ENCODE measurements around the gene MYL4.

DNA sequence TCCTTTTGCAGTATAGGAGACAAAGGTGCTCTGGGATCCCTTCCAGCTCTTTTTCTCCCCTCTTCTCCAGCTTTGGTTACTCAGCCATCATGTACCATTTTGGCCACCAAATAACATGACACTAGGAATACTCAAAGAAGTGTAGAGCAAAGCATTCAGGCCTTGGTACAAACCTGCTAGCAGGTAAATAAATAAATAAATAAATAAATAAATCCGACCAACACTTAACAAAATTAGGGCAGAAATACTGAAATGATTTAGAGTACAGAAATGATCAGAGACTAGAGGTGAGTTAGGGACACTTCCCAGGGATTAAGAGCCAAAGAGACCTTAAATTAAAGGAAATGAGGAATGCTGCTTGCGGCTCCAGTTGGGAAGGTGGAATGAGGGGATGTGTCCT, 26.8 kb downstream of the MYL4 start:
- TF ChIP-seq, protein P1, sequence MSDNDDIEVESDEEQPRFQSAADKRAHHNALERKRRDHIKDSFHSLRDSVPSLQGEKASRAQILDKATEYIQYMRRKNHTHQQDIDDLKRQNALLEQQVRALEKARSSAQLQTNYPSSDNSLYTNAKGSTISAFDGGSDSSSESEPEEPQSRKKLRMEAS (IDR thresholded peaks at IDR 0.05; ENCODE audit: low read depth) = no peak
- TF ChIP-seq, protein P2, sequence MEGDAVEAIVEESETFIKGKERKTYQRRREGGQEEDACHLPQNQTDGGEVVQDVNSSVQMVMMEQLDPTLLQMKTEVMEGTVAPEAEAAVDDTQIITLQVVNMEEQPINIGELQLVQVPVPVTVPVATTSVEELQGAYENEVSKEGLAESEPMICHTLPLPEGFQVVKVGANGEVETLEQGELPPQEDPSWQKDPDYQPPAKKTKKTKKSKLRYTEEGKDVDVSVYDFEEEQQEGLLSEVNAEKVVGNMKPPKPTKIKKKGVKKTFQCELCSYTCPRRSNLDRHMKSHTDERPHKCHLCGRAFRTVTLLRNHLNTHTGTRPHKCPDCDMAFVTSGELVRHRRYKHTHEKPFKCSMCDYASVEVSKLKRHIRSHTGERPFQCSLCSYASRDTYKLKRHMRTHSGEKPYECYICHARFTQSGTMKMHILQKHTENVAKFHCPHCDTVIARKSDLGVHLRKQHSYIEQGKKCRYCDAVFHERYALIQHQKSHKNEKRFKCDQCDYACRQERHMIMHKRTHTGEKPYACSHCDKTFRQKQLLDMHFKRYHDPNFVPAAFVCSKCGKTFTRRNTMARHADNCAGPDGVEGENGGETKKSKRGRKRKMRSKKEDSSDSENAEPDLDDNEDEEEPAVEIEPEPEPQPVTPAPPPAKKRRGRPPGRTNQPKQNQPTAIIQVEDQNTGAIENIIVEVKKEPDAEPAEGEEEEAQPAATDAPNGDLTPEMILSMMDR (IDR thresholded peaks at IDR 0.05) = no peak
- TF ChIP-seq ELF1 (IDR thresholded peaks at IDR 0.05) = no peak
- no peak for TF ChIP-seq POLR2AphosphoS5 (IDR thresholded peaks at IDR 0.05; ENCODE audit: low read depth, low read length)
- TF ChIP-seq, protein P3, sequence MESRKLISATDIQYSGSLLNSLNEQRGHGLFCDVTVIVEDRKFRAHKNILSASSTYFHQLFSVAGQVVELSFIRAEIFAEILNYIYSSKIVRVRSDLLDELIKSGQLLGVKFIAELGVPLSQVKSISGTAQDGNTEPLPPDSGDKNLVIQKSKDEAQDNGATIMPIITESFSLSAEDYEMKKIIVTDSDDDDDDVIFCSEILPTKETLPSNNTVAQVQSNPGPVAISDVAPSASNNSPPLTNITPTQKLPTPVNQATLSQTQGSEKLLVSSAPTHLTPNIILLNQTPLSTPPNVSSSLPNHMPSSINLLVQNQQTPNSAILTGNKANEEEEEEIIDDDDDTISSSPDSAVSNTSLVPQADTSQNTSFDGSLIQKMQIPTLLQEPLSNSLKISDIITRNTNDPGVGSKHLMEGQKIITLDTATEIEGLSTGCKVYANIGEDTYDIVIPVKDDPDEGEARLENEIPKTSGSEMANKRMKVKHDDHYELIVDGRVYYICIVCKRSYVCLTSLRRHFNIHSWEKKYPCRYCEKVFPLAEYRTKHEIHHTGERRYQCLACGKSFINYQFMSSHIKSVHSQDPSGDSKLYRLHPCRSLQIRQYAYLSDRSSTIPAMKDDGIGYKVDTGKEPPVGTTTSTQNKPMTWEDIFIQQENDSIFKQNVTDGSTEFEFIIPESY (IDR thresholded peaks at IDR 0.05; ENCODE audit: borderline replicate concordance, low read depth) = no peak
- TF ChIP-seq GABPA (IDR thresholded peaks at IDR 0.05; ENCODE audit: low read depth) = no peak
- no peak for TF ChIP-seq JUND (IDR thresholded peaks at IDR 0.05)
- no peak for TF ChIP-seq CHD2 (IDR thresholded peaks at IDR 0.05; ENCODE audit: low read length, partially characterized antibody)
- TF ChIP-seq SMC3 (IDR thresholded peaks at IDR 0.05; ENCODE audit: low read depth, low read length) = no peak
- TF ChIP-seq FOXM1 (IDR thresholded peaks at IDR 0.05; ENCODE audit: low read depth) = no peak
- TF ChIP-seq EZH2phosphoT487 (IDR thresholded peaks at IDR 0.05; ENCODE audit: borderline replicate concordance, low read depth) = no peak
- no peak for TF ChIP-seq TAF1 (IDR thresholded peaks at IDR 0.05; ENCODE audit: borderline replicate concordance, low read depth, low read length)
- TF ChIP-seq, protein P4, sequence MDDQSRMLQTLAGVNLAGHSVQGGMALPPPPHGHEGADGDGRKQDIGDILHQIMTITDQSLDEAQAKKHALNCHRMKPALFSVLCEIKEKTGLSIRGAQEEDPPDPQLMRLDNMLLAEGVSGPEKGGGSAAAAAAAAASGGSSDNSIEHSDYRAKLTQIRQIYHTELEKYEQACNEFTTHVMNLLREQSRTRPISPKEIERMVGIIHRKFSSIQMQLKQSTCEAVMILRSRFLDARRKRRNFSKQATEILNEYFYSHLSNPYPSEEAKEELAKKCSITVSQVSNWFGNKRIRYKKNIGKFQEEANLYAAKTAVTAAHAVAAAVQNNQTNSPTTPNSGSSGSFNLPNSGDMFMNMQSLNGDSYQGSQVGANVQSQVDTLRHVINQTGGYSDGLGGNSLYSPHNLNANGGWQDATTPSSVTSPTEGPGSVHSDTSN (IDR thresholded peaks at IDR 0.05) = no peak
